Kidney (tissue), 14 donors: ENCODE measurements around the gene RPS24. TPM values are rescaled to one million over a fixed set of nuclear protein-coding genes. Genes with fewer than 3 reads are reported as not detected.
"Not testable (repeated sequence)": the region's sequence is repeated elsewhere in the genome, so short reads cannot be mapped to it uniquely, and the experiment has no call there.

Experiments used
- DNase-seq, 5 donors: peaks; one replicate each; pipeline ENCODE4 v3.0.0-alpha.2; 2013 to 2020
- FAIRE-seq: peaks from 2 replicates; lab custom pipeline; 2012; peaks lifted over from hg19 to GRCh38; lab: Jason Lieb, UNC
- H3K27ac ChIP-seq, 2 donors: one replicate each; pipeline ENCODE4 v1.7.0; 2013; ENCODE audit warnings: low read depth in 2 of 2, low read length in 2 of 2, inconsistent platforms in 1 of 2
- H3K27me3 ChIP-seq: one replicate; pipeline ENCODE4 v1.7.1; 2013; ENCODE audit warnings: low read length, inconsistent platforms; ENCODE audit not compliant: control insufficient read depth, insufficient read depth
- H3K36me3 ChIP-seq, 3 donors: one replicate each; pipeline versions ENCODE4 v1.7.0 to v1.7.1; 2013; ENCODE audit warnings: low read length in 3 of 3, control low read depth in 1 of 3, inconsistent platforms in 1 of 3; ENCODE audit not compliant: insufficient read depth in 3 of 3, control insufficient read depth in 2 of 3
- H3K4me1 ChIP-seq, 3 donors: one replicate each; pipeline versions ENCODE4 v1.7.0 to v1.7.1; 2013; ENCODE audit warnings: low read length in 3 of 3, inconsistent platforms in 1 of 3, low read depth in 1 of 3; ENCODE audit not compliant: control insufficient read depth in 2 of 3, insufficient read depth in 2 of 3
- H3K4me3 ChIP-seq, 3 donors: one replicate each; pipeline versions ENCODE4 v1.7.0 to v1.8.1; 2013; ENCODE audit warnings: low read length in 3 of 3, control low read depth in 1 of 3, inconsistent platforms in 1 of 3
- H3K9ac ChIP-seq, 3 donors: one replicate each; pipeline versions ENCODE4 v1.7.0 to v1.7.1; 2013; ENCODE audit warnings: low read length in 3 of 3, control low read depth in 1 of 3, inconsistent platforms in 1 of 3
- H3K9me3 ChIP-seq, 3 donors: one replicate each; pipeline versions ENCODE4 v1.7.0 to v1.7.1; 2013; ENCODE audit warnings: low read length in 3 of 3, control low read depth in 1 of 3, inconsistent platforms in 1 of 3; ENCODE audit not compliant: control insufficient read depth in 2 of 3, insufficient read depth in 1 of 3
- CTCF ChIP-seq: IDR thresholded peaks from 3 replicates; pipeline ENCODE4 v1.5.1; 2012; ENCODE audit warnings: mild to moderate bottlenecking, moderate library complexity, borderline replicate concordance; ENCODE audit not compliant: insufficient read depth; ENCODE audit errors: extremely low read depth
- intact Hi-C: fragments of 100-400 bp; cut with DNase I; formaldehyde crosslinking; loops from one replicate; pipeline ENCODE4 v1.11.1; 2022
- polyA plus RNA-seq: library from polyadenylated mRNA; stranded (reverse); fragments of 350-450 nt; fragmentation: Illumina TruSeq; extraction: RNeasy Lipid Tissue Mini Kit (QIAGEN cat#74804); gene quantifications from one replicate; pipeline ENCODE4 v1.2.3, GENCODE V29; 2014; ENCODE audit warnings: low read depth, low replicate concordance; ENCODE audit not compliant: insufficient read depth
- total RNA-seq: library from RNA; stranded (reverse); fragmentation: NEBNext Ultra II Directional; extraction: Animal tissue kit (Norgen Biotek cat#: 25700); gene quantifications from one replicate; pipeline ENCODE4 v1.2.1, GENCODE V29; 2021
- donor health status: control.
- donor health status: control.
- donor health status: control.
- donor health status: control.
- donor health status: control.
- donor health status: DM: yes; HTN: yes; CAD: no.
- donor health status: Normal renal cell carcinoma (clear cell type).

Gene RPS24
- total and polyA plus RNA-seq, 2 donors from 2014 or later: 1,088 to 3,199 TPM

- no peaks in the 10 kb centered on the region for H3K4me1 ChIP-seq
- H3K9ac ChIP-seq: no peak overlapping the region
- DNase-seq (peak in 1 of 5 donors; percentile 34), FAIRE-seq (no peak)
- no peak overlapping the region for H3K4me3 ChIP-seq
- no peaks in the 10 kb centered on the region for H3K9me3 ChIP-seq
- H3K27ac ChIP-seq: no peak overlapping the region
- no peaks in the 10 kb centered on the region for H3K27me3 ChIP-seq
- no peak for TF ChIP-seq CTCF
- intact Hi-C loops: no loop called here
- no peaks in the 10 kb centered on the region for H3K36me3 ChIP-seq
Observed at GRCh38 chr10:78069151-78069550, 35.5 kb downstream of the RPS24 start.

GRCh38 chr10:78070064-78070463 is 36.4 kb downstream of the RPS24 start:
- H3K36me3 ChIP-seq, H3K4me1 ChIP-seq, DNase-seq, H3K9ac ChIP-seq, H3K4me3 ChIP-seq, FAIRE-seq, H3K27ac ChIP-seq, H3K27me3 ChIP-seq, H3K9me3 ChIP-seq, intact Hi-C loops: not testable (repeated sequence)

GRCh38 chr10:78070726-78071125 is 37.1 kb downstream of the RPS24 start:
- intact Hi-C loops: no loop called here
- Histone ChIP-seq H3K4me1 (no peaks in the 10 kb centered on the region), H3K27ac (no peak overlapping the region), H3K4me3 (no peak overlapping the region), H3K9me3 (no peaks in the 10 kb centered on the region), H3K36me3 (no peaks in the 10 kb centered on the region), H3K27me3 (no peaks in the 10 kb centered on the region), H3K9ac (no peak overlapping the region)
- FAIRE-seq (no peak), DNase-seq (no peak)
- no peak for TF ChIP-seq CTCF

- TF ChIP-seq CTCF: no peak
- no peaks in the 10 kb centered on the region for H3K27me3 ChIP-seq
- H3K36me3 ChIP-seq: no peaks in the 10 kb centered on the region
- DNase-seq: peak in 1 of 5 donors; percentile 39
- no peak for FAIRE-seq
- no peaks in the 10 kb centered on the region for H3K9me3 ChIP-seq
- H3K27ac ChIP-seq: no peak overlapping the region
- intact Hi-C loops: no loop called here
- no peaks in the 10 kb centered on the region for H3K4me1 ChIP-seq
- no peak overlapping the region for H3K9ac ChIP-seq
- no peak overlapping the region for H3K4me3 ChIP-seq
Observed at GRCh38 chr10:78071140-78071856, 37.6 kb downstream of the RPS24 start.
